K562 (cell line): ENCODE measurements around the gene KIAA1614. TPM values are rescaled to one million over a fixed set of nuclear protein-coding genes. Genes with fewer than 3 reads are reported as not detected.

ENCODE experiments used
- ATAC-seq: fragments of 200-7000 bp; cut with Tn5 transposase; 3 replicates; pipeline ENCODE4 v1.9.1; 2020; ENCODE audit warnings: moderate library complexity
- BruUV-seq: library from RNA; stranded (reverse); fragments of 400-500 nt; replicated peaks from 2 replicates; lab custom pipeline; 2021; lab: Mats Ljungman, UMichigan
- CTCF ChIA-PET: fragments of 300-600 bp; formaldehyde crosslinking; extraction: SDS; loops from one replicate; lab custom pipeline; 2021; ENCODE audit warnings: low intra/inter-chr PET ratio; lab: Yijun Ruan, JAX
- POLR2A ChIA-PET: fragments of 300-600, 350-650 bp; sonication (Branson Sonifier 250); formaldehyde crosslinking; extraction: SDS; loops from one replicate; lab custom pipeline; 2021; ENCODE audit warnings: antibody characterized with exemption, inconsistent platforms; lab: Yijun Ruan, JAX
- DNase-seq, 4 experiments: peaks; one replicate each; pipeline versions ENCODE4 v3.0.0 to v3.0.0-alpha.2; 2011 to 2018; ENCODE audit warnings: low spot score in 3 of 4, mixed read lengths in 3 of 4; ENCODE audit errors: extremely low read depth in 1 of 4
- FAIRE-seq: peaks from 2 replicates; lab custom pipeline; 2011; peaks lifted over from hg19 to GRCh38; lab: Jason Lieb, UNC
- H2AFZ ChIP-seq: 2 replicates; pipeline ENCODE4 v1.6.0; 2011; ENCODE audit warnings: low read depth, low read length, control low read depth, inconsistent platforms
- H3K27ac ChIP-seq: fragments of 200-600 bp; 3 replicates; pipeline ENCODE4 v1.8.0; 2011; ENCODE audit warnings: low read depth, mild to moderate bottlenecking, control low read depth, inconsistent platforms, low read length, moderate library complexity, mixed read lengths; ENCODE audit errors: extremely low read depth
- H3K27me3 ChIP-seq, 2 experiments: fragments of 300-600 bp in 1 of 2; 2 replicates in 1 of 2; 3 replicates in 1 of 2; pipeline versions ENCODE4 v1.6.0 to v1.8.0; 2011; ENCODE audit warnings: inconsistent platforms in 2 of 2, low read length in 2 of 2, mild to moderate bottlenecking in 1 of 2, mixed read lengths in 1 of 2, moderate library complexity in 1 of 2; ENCODE audit not compliant: control insufficient read depth in 2 of 2, insufficient read depth in 2 of 2
- H3K36me3 ChIP-seq: fragments of 300-600 bp; 3 replicates; pipeline ENCODE4 v1.8.0; 2011; ENCODE audit warnings: mild to moderate bottlenecking, low read length, inconsistent platforms; ENCODE audit not compliant: control insufficient read depth, insufficient read depth
- H3K4me1 ChIP-seq, 2 experiments: fragments of 200-600 bp in 1 of 2; replicated peaks in 1 of 2; 2 replicates in 1 of 2; 3 replicates in 1 of 2; pipeline versions ENCODE4 v1.5.1 to v1.8.0; 2011; ENCODE audit warnings: inconsistent platforms in 2 of 2, low read length in 2 of 2, mild to moderate bottlenecking in 1 of 2, mixed read lengths in 1 of 2, moderate library complexity in 1 of 2; ENCODE audit not compliant: control insufficient read depth in 2 of 2, insufficient read depth in 2 of 2
- H3K4me2 ChIP-seq: 2 replicates; pipeline ENCODE4 v1.6.1; 2011; ENCODE audit warnings: low read length, control low read depth, inconsistent platforms, mixed read lengths; ENCODE audit not compliant: insufficient read depth
- H3K4me3 ChIP-seq: fragments of 200-600 bp; sonication (generic), shearing (Covaris generic); 2 replicates; pipeline ENCODE4 v1.5.1; 2016; ENCODE audit warnings: control low read depth, inconsistent platforms
- H3K79me2 ChIP-seq: fragments of 200-600 bp; 3 replicates; pipeline ENCODE4 v1.8.0; 2011; ENCODE audit warnings: low read length, inconsistent platforms; ENCODE audit not compliant: control insufficient read depth, insufficient read depth
- H3K9ac ChIP-seq, 2 experiments: 2 replicates each; pipeline versions ENCODE4 v1.6.0 to v1.6.1; 2011; ENCODE audit warnings: low read depth in 2 of 2, low read length in 2 of 2, control low read depth in 1 of 2, inconsistent platforms in 1 of 2, mild to moderate bottlenecking in 1 of 2, mixed read lengths in 1 of 2; ENCODE audit not compliant: insufficient read depth in 1 of 2
- H3K9me1 ChIP-seq: one replicate; pipeline ENCODE4 v1.6.0; 2011; ENCODE audit warnings: inconsistent platforms, mild to moderate bottlenecking, low read length, moderate library complexity; ENCODE audit not compliant: control insufficient read depth, insufficient read depth
- H3K9me3 ChIP-seq: replicated peaks from 2 replicates; pipeline ENCODE4 v1.5.1; 2011; ENCODE audit warnings: low read depth, low read length, inconsistent platforms; ENCODE audit not compliant: control insufficient read depth, insufficient read depth
- H4K20me1 ChIP-seq: replicated peaks from 2 replicates; pipeline ENCODE4 v1.6.1; 2011; ENCODE audit warnings: low read length, inconsistent platforms, mixed read lengths; ENCODE audit not compliant: control insufficient read depth, insufficient read depth
- ARID1B ChIP-seq: fragments of 450-650 bp; IDR thresholded peaks from 2 replicates; pipeline ENCODE4 v1.6.1; 2016; ENCODE audit warnings: antibody characterized with exemption, mild to moderate bottlenecking, inconsistent platforms
- ATF1 ChIP-seq, 2 experiments: fragments of 450-650 bp in 1 of 2; IDR thresholded peaks; 2 replicates each; pipeline ENCODE4 v1.6.1; 2016; ENCODE audit warnings: missing compliant biosample characterization in 1 of 2, missing genetic modification characterization in 1 of 2
- ATF3 ChIP-seq, 2 experiments: fragments of 450-650 bp in 1 of 2; sonication (generic) in 1 of 2; formaldehyde crosslinking in 1 of 2; IDR thresholded peaks in 1 of 2; conservative IDR thresholded peaks in 1 of 2; 2 replicates each; pipeline versions ENCODE4 v1.6.1 to v1.8.1; 2016 to 2023; ENCODE audit warnings: mild to moderate bottlenecking in 2 of 2, moderate library complexity in 2 of 2, inconsistent platforms in 1 of 2, missing genetic modification reagents in 1 of 2
- CEBPB ChIP-seq: fragments of 450-650 bp; IDR thresholded peaks from 2 replicates; pipeline ENCODE4 v1.6.1; 2016; ENCODE audit warnings: missing genetic modification characterization, missing compliant biosample characterization
- CEBPG ChIP-seq, 3 experiments: fragments of 200-800 bp in 1 of 3; sonication (Bioruptor generic) in 1 of 3; sonication (generic) in 1 of 3; formaldehyde crosslinking in 1 of 3; IDR thresholded peaks in 2 of 3; conservative IDR thresholded peaks in 1 of 3; 2 replicates each; pipeline versions ENCODE4 v1.6.1 to v1.8.0; 2016 to 2022; ENCODE audit warnings: missing compliant biosample characterization in 2 of 3, missing genetic modification characterization in 2 of 3, mild to moderate bottlenecking in 1 of 3, missing genetic modification reagents in 1 of 3
- CREM ChIP-seq: IDR thresholded peaks from 2 replicates; pipeline ENCODE4 v1.6.1; 2014; ENCODE audit warnings: antibody characterized with exemption, low read depth
- FOS ChIP-seq: IDR thresholded peaks from 3 replicates; pipeline ENCODE4 v1.6.1; 2011; ENCODE audit not compliant: insufficient read length; ENCODE audit errors: extremely low read depth
- HLTF ChIP-seq: fragments of 450-650 bp; IDR thresholded peaks from 2 replicates; pipeline ENCODE4 v1.6.1; 2016
- IFI16 ChIP-seq: fragments of 250-450 bp; sonication (Bioruptor Pico); IDR thresholded peaks from 2 replicates; pipeline ENCODE4 v2.1.2; 2022; ENCODE audit warnings: mild to moderate bottlenecking, inconsistent platforms
- PHB2 ChIP-seq: fragments of 450-650 bp; IDR thresholded peaks from 2 replicates; pipeline ENCODE4 v1.6.1; 2017; ENCODE audit warnings: low read depth
- POLR2G ChIP-seq: fragments of 200-400 bp; formaldehyde crosslinking; IDR thresholded peaks from 2 replicates; pipeline ENCODE4 v1.6.1; 2017; ENCODE audit warnings: low read depth, mild to moderate bottlenecking, antibody characterized with exemption, low read length, moderate library complexity
- RFX7 ChIP-seq: fragments of 250-450 bp; sonication (Bioruptor Pico); IDR thresholded peaks from 2 replicates; pipeline ENCODE4 v1.5.1; 2021; ENCODE audit warnings: mild to moderate bottlenecking
- SMARCA4 ChIP-seq: fragments of 450-650 bp; IDR thresholded peaks from 2 replicates; pipeline ENCODE4 v1.6.1; 2016
- TBL1XR1 ChIP-seq, 2 experiments: IDR thresholded peaks; 2 replicates each; pipeline ENCODE4 v1.6.1; 2012; ENCODE audit warnings: improper control_type of control experiment in 2 of 2, low read length in 2 of 2, mild to moderate bottlenecking in 1 of 2
- ZNF165 ChIP-seq: fragments of 250-450 bp; sonication (Bioruptor Pico); IDR thresholded peaks from 2 replicates; pipeline ENCODE4 v1.4.0; 2020; ENCODE audit warnings: borderline replicate concordance
- ZNF79 ChIP-seq: fragments of 250-450 bp; sonication (Bioruptor Pico); IDR thresholded peaks from 2 replicates; pipeline ENCODE4 v1.4.0; 2020; ENCODE audit warnings: low read depth, mild to moderate bottlenecking, moderate library complexity
- ZSCAN29 ChIP-seq: fragments of 450-650 bp; IDR thresholded peaks from 2 replicates; pipeline ENCODE4 v1.6.1; 2017
- WGBS: fragments of 100-300 bp; shearing (Covaris generic); methylation state at CpG from one replicate; pipeline ENCODE4 v1.1.6; 2016; ENCODE audit warnings: low coverage, mixed read lengths; ENCODE audit not compliant: insufficient coverage; ENCODE audit errors: missing lambda C conversion rate; 5-methylcytosine and 5-hydroxymethylcytosine counted together
- in situ Hi-C: fragments of 300-500 bp; cut with MboI; formaldehyde crosslinking; loops from 4 replicates; pipeline ENCODE4 v1.15.0; 2018; ENCODE audit warnings: inconsistent platforms, mixed read lengths
- intact Hi-C: fragments of 100-400 bp; cut with micrococcal nuclease; formaldehyde crosslinking; loops from 2 replicates; pipeline ENCODE4 v1.14.2; 2022
- polyA plus RNA-seq, 8 experiments: library from polyadenylated mRNA; depleted of rRNA in 4 of 8; stranded (reverse) in 5 of 8; unstranded in 3 of 8; fragments of >200 nt; fragmentation: Nextera tagmentation in 2 of 8; fragmentation: Illumina TruSeq in 1 of 8; extraction: Ambion mirVana in 2 of 8; extraction: Trizol in 1 of 8; gene quantifications; 2 replicates each; pipeline versions ENCODE4 v1.2.1 to v1.2.3, GENCODE V29; 2011 to 2014; ENCODE audit warnings: inconsistent platforms in 1 of 8, missing spikeins in 1 of 8
- total RNA-seq, 7 experiments: library from RNA; depleted of rRNA in 6 of 7; stranded (reverse); fragments of >200 nt in 6 of 7; fragmentation: Illumina TruSeq in 2 of 7; extraction: Trizol in 2 of 7; gene quantifications; 2 replicates each; pipeline versions ENCODE4 v1.2.1 to v1.2.3, GENCODE V29; 2011 to 2021; ENCODE audit warnings: low replicate concordance in 1 of 7

The KIAA1614 gene
- total and polyA plus RNA-seq, 9 of the 15 experiments (the other 6 are each of a cell fraction or from before 2014, with no cell fraction given): 0.01 to 1.1 (median 0.15) TPM; not detected in 1

DNA sequence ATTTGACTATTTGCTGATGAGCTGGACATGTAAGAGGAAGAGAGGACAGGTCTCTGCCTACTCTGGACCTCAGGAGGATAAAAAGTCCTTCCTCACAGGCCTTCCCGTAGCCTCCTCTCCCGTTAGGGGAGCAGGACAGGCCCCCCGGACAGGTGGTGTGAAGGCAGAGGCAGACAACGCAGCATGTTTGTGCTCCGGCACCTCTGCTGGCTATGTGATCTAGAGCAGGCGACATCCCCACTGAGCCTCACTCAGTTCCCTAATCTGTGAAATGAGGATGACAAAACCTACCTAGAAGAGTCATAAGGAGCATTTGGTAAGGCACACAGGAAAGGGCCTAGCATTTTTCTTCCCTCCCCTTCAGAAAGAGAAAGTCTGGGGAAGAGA, 34.8 kb downstream of the KIAA1614 start:
- DNase-seq: no peak

DNA sequence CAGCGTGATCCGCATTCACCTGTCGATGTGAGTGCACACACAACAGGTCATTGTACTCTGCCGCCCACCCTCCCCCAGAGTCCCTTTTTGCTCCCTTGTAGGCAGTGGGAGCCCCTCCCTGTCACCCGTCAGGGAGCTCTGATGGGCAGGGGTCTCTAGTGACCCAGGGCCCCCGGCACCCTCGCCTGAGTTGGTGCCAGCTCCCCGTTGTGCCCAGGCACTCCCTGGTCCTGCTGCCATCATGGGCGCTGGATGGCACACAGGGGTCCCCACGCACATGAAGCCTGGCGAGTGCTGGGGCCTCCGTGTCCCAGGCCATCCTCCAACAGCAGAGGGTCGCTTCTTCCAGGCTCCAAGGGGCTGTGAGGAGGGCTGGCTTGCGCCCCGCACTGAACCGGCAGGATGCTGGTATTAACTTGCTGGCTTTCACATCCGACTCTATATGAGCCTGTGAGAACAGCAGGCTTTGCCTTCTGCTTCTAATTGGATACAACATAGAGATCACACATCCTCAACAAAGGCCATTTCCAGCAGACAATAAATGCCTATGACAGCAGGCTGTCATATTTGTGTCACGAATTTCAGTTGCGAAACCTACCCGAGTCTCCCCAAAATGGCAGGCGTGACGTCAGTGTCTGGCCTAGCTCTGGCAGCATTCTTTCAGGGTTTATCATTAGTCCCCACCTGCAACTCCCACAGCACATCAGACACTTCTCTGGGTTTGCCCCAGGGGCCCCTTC, 35.4 kb downstream of the KIAA1614 start:
- Histone ChIP-seq H3K9me3 (no peaks in the 10 kb centered on the region; the same call in 1 of the 2 replicates), H3K4me3 (no peak overlapping the region), H3K36me3 (peaks cover 12% of the 10 kb centered on the region; the same call in 2 of the 3 replicates), H3K27ac (no peak overlapping the region), H2AFZ (no peak overlapping the region), H3K9me1 (no peaks in the 10 kb centered on the region), H3K4me2 (no peak overlapping the region), H3K79me2 (no peaks in the 10 kb centered on the region), H3K9ac (peak overlapping the region in 1 of 2 experiments; percentile 48; a peak in 2 of 4 replicates), H3K27me3 (no peaks in the 10 kb centered on the region), H4K20me1 (no peaks in the 10 kb centered on the region), H3K4me1 (peaks cover 0 to 31% of the 10 kb centered on the region in 2 experiments; a peak in 3 of 5 replicates)
- no TSS peak for BruUV-seq
- DNase-seq (peak in 1 of 4 experiments; percentile 31), ATAC-seq (no peak; the same call in 2 of the 3 replicates), FAIRE-seq (no peak)
- CTCF ChIA-PET: no interaction called here
- POLR2A ChIA-PET: interaction anchor here (0.7 to 1.2 kb wide), 2 partner anchors 10 to 366 kb away, joined by 3 read pairs; no protein-coding TSS in a partner anchor
- in situ Hi-C loops (no loop called here), intact Hi-C loops (no loop called here)
- WGBS: 84% methylated on average over 22 of the region's 22 CpGs
- peak; percentile 55; the same call in 1 of the 2 replicates for TF ChIP-seq CREM
- TF ChIP-seq ATF3 (IDR thresholded peaks at IDR 0.05): 0 out of 2 replicates have a peak, but pooled peaks have one; percentile 17
- TF ChIP-seq ATF3 (CRISPR knock-in tag; conservative IDR thresholded peaks at IDR 0.05): no peak
- TF ChIP-seq IFI16 (CRISPR knock-in tag): no peak
- no peak for TF ChIP-seq RFX7 (CRISPR knock-in tag)
- no peak for TF ChIP-seq ATF1 (CRISPR knock-in tag; IDR thresholded peaks at IDR 0.05)
- peak; percentile 39; the same call in 1 of the 2 replicates for TF ChIP-seq ATF1 (tag; IDR thresholded peaks at IDR 0.05)
- peak; percentile 57 for TF ChIP-seq POLR2G
- TF ChIP-seq CEBPG (CRISPR knock-in tag; IDR thresholded peaks at IDR 0.05): peak; percentile 53; the same call in 1 of the 2 replicates
- no peak for TF ChIP-seq CEBPG (tag; conservative IDR thresholded peaks at IDR 0.05 in 1 of 2, IDR thresholded peaks at IDR 0.05 in 1 of 2)
- TF ChIP-seq ARID1B: 0 out of 2 replicates have a peak, but pooled peaks have one; percentile 16
- TF ChIP-seq TBL1XR1 (IDR thresholded peaks at IDR 0.05; ENCODE audit: low read length in 2 of 2): no peak
- peak; percentile 93 for TF ChIP-seq CEBPB

More for the DNA sequence above, 34.8 kb downstream of the KIAA1614 start:
- Histone ChIP-seq H3K9ac (no peak overlapping the region), H3K27ac (no peak overlapping the region), H3K36me3 (peaks cover 12% of the 10 kb centered on the region; the same call in 2 of the 3 replicates), H3K4me1 (peaks cover 0 to 31% of the 10 kb centered on the region in 2 experiments; a peak in 3 of 5 replicates), H3K4me3 (no peak overlapping the region), H3K27me3 (no peaks in the 10 kb centered on the region), H3K79me2 (no peaks in the 10 kb centered on the region), H4K20me1 (no peaks in the 10 kb centered on the region), H3K9me1 (no peaks in the 10 kb centered on the region), H3K4me2 (no peak overlapping the region), H3K9me3 (no peaks in the 10 kb centered on the region; the same call in 1 of the 2 replicates), H2AFZ (no peak overlapping the region)
- in situ Hi-C loops: no loop called here
- TF ChIP-seq ZNF79 (no peak), HLTF (no peak), FOS (no peak), ZNF165 (CRISPR knock-in tag) (no peak), ZSCAN29 (no peak), PHB2 (no peak), SMARCA4 (no peak)
- no TSS peak for BruUV-seq
- ChIA-PET CTCF (no interaction called here), POLR2A (interaction anchor here (1.2 kb wide), 1 partner anchor 9 kb away, joined by 3 read pairs; no protein-coding TSS in a partner anchor)
- FAIRE-seq (no peak), ATAC-seq (no peak)
- intact Hi-C loops: no loop called here
- 85% methylated on average over 6 of the region's 6 CpGs for WGBS
